Lower leg skin (tissue), 3 donors: ENCODE results near the gene KLF7.

Source experiments
- CTCF ChIP-seq, 3 donors: fragments of 450-650 bp; IDR thresholded peaks; one replicate each; pipeline ENCODE4 v1.5.1; 2016; ENCODE audit warnings: antibody characterized with exemption in 3 of 3, mild to moderate bottlenecking in 3 of 3, moderate library complexity in 2 of 3
- POLR2A ChIP-seq, 2 donors: fragments of 450-650 bp; IDR thresholded peaks; one replicate each; pipeline ENCODE4 v1.6.1; 2016 to 2017; ENCODE audit warnings: antibody characterized with exemption in 2 of 2, mild to moderate bottlenecking in 1 of 2, moderate library complexity in 1 of 2

GRCh38 chr2:207128867-207129266 lies 36.9 kb downstream of the KLF7 start:
- TF ChIP-seq CTCF (IDR thresholded peaks at IDR 0.05) (no peak), POLR2A (IDR thresholded peaks at IDR 0.05) (no peak)
